Transverse colon (tissue), 4 donors: ENCODE measurements around the gene ROCK1.

Experiments
- EP300 ChIP-seq: sonication (generic); formaldehyde crosslinking; IDR thresholded peaks from one replicate; pipeline ENCODE4 v1.6.1; 2017; ENCODE audit warnings: antibody characterized with exemption, low read depth
- POLR2A ChIP-seq: fragments of 450-650 bp; IDR thresholded peaks from one replicate; pipeline ENCODE4 v1.6.1; 2016; ENCODE audit warnings: antibody characterized with exemption, mild to moderate bottlenecking, moderate library complexity
- POLR2AphosphoS5 ChIP-seq, 3 donors: sonication (generic); formaldehyde crosslinking; IDR thresholded peaks; one replicate each; pipeline ENCODE4 v1.6.1; 2016; ENCODE audit warnings: antibody characterized with exemption in 3 of 3
- TF ChIP-seq, protein P1 (sequence below), 5 experiments: fragments of 200-600 bp in 3 of 5; fragments of 450-650 bp in 2 of 5; sonication (generic) in 3 of 5; IDR thresholded peaks; 1 replicate in 2 of 5; 2 replicates in 3 of 5; pipeline ENCODE4 v1.5.1; 2016 to 2017; ENCODE audit warnings: antibody characterized with exemption in 5 of 5, inconsistent platforms in 3 of 5, mild to moderate bottlenecking in 2 of 5, moderate library complexity in 1 of 5

DNA sequence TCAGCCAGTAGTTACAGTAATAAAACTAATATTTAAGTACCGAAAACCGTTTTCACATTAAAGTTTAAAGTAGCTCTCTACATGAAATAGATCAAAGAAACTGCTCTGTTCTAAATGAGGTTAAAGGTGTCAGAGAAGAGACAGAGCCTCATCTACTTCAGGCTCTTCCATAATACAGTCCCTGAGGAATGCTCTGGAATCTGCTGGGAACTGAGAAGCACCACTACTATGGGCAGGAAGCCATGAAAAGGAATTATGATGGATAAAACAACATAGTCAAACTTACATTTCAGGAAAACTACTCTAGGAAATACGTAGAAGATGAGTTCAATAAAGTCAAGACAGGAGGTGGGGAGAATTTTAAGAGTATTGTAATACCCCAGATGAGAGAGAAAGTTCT lies 60.0 kb downstream of the ROCK1 start:
- TF ChIP-seq POLR2A (no peak), POLR2AphosphoS5 (IDR thresholded peaks at IDR 0.05) (no peak), EP300 (no peak)
- TF ChIP-seq, protein P1, sequence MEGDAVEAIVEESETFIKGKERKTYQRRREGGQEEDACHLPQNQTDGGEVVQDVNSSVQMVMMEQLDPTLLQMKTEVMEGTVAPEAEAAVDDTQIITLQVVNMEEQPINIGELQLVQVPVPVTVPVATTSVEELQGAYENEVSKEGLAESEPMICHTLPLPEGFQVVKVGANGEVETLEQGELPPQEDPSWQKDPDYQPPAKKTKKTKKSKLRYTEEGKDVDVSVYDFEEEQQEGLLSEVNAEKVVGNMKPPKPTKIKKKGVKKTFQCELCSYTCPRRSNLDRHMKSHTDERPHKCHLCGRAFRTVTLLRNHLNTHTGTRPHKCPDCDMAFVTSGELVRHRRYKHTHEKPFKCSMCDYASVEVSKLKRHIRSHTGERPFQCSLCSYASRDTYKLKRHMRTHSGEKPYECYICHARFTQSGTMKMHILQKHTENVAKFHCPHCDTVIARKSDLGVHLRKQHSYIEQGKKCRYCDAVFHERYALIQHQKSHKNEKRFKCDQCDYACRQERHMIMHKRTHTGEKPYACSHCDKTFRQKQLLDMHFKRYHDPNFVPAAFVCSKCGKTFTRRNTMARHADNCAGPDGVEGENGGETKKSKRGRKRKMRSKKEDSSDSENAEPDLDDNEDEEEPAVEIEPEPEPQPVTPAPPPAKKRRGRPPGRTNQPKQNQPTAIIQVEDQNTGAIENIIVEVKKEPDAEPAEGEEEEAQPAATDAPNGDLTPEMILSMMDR (IDR thresholded peaks at IDR 0.05): no peak
